Trophoblast cell (in vitro differentiated cells and primary cell): Measurements from ENCODE around the gene HERC4.
"Not testable (repeated sequence)": the region's sequence is repeated elsewhere in the genome, so short reads cannot be mapped to it uniquely, and the experiment has no call there.

Experiments used
- DNase-seq, 2 donors: peaks; one replicate each; pipeline ENCODE4 v3.0.0-alpha.2; 2016
- H2AFZ ChIP-seq: 2 replicates; pipeline ENCODE4 v1.6.1; 2013; ENCODE audit warnings: low read length, moderate library complexity, mild to moderate bottlenecking; ENCODE audit not compliant: insufficient read depth, poor library complexity
- H2AK5ac ChIP-seq: 2 replicates; pipeline ENCODE4 v1.6.1; 2013; ENCODE audit warnings: mild to moderate bottlenecking, low read length
- H2BK120ac ChIP-seq: 2 replicates; pipeline ENCODE4 v1.6.1; 2013; ENCODE audit warnings: low read length, mild to moderate bottlenecking, moderate library complexity; ENCODE audit not compliant: insufficient read depth, poor library complexity
- H2BK12ac ChIP-seq: 2 replicates; pipeline ENCODE4 v1.6.1; 2013; ENCODE audit warnings: mild to moderate bottlenecking, low read length, moderate library complexity
- H2BK5ac ChIP-seq: 2 replicates; pipeline ENCODE4 v1.6.1; 2013; ENCODE audit warnings: low read length, low read depth, moderate library complexity, mild to moderate bottlenecking; ENCODE audit not compliant: poor library complexity
- H3K14ac ChIP-seq: 2 replicates; pipeline ENCODE4 v1.6.1; 2013; ENCODE audit warnings: mild to moderate bottlenecking, low read length
- H3K18ac ChIP-seq: 2 replicates; pipeline ENCODE4 v1.6.1; 2013; ENCODE audit warnings: mild to moderate bottlenecking, low read length
- H3K23ac ChIP-seq: 2 replicates; pipeline ENCODE4 v1.6.1; 2013; ENCODE audit warnings: low read length
- H3K27ac ChIP-seq: 2 replicates; pipeline ENCODE4 v1.5.1; 2013; ENCODE audit warnings: low read depth, mild to moderate bottlenecking, inconsistent platforms, low read length, moderate library complexity
- H3K27me3 ChIP-seq: 2 replicates; pipeline ENCODE4 v1.6.1; 2013; ENCODE audit warnings: inconsistent platforms, mild to moderate bottlenecking, low read length, moderate library complexity; ENCODE audit not compliant: insufficient read depth
- H3K36me3 ChIP-seq, 2 experiments: 1 replicate in 1 of 2; 2 replicates in 1 of 2; pipeline ENCODE4 v1.6.1; 2013; ENCODE audit warnings: low read length in 2 of 2, mild to moderate bottlenecking in 2 of 2, moderate library complexity in 1 of 2; ENCODE audit not compliant: insufficient read depth in 2 of 2, control insufficient read depth in 1 of 2
- H3K4ac ChIP-seq: 2 replicates; pipeline ENCODE4 v1.6.1; 2013; ENCODE audit warnings: low read depth, mild to moderate bottlenecking, low read length, moderate library complexity
- H3K4me1 ChIP-seq, 2 experiments: 1 replicate in 1 of 2; 2 replicates in 1 of 2; pipeline ENCODE4 v1.6.1; 2013; ENCODE audit warnings: low read length in 2 of 2, mild to moderate bottlenecking in 2 of 2, moderate library complexity in 1 of 2; ENCODE audit not compliant: insufficient read depth in 2 of 2, control insufficient read depth in 1 of 2
- H3K4me2 ChIP-seq: 2 replicates; pipeline ENCODE4 v1.6.1; 2013; ENCODE audit warnings: inconsistent platforms, mild to moderate bottlenecking, low read length, moderate library complexity
- H3K4me3 ChIP-seq: 2 replicates; pipeline ENCODE4 v1.5.1; 2013; ENCODE audit warnings: mild to moderate bottlenecking, low read depth, low read length, inconsistent platforms
- H3K79me1 ChIP-seq: one replicate; pipeline ENCODE4 v1.6.1; 2013; ENCODE audit warnings: low read length
- H3K79me2 ChIP-seq: 2 replicates; pipeline ENCODE4 v1.6.1; 2013; ENCODE audit warnings: low read length, mild to moderate bottlenecking; ENCODE audit not compliant: control insufficient read depth, insufficient read depth, poor library complexity
- H3K9ac ChIP-seq: 2 replicates; pipeline ENCODE4 v1.6.1; 2013; ENCODE audit warnings: mild to moderate bottlenecking, low read length
- H3K9me3 ChIP-seq: 2 replicates; pipeline ENCODE4 v1.6.1; 2013; ENCODE audit warnings: low read depth, mild to moderate bottlenecking, control low read depth, inconsistent platforms, low read length; ENCODE audit not compliant: insufficient read depth
- H4K12ac ChIP-seq: 2 replicates; pipeline ENCODE4 v1.6.1; 2013; ENCODE audit warnings: low read depth, mild to moderate bottlenecking, low read length, moderate library complexity
- H4K8ac ChIP-seq: 2 replicates; pipeline ENCODE4 v1.6.1; 2013; ENCODE audit warnings: low read depth, mild to moderate bottlenecking, low read length, moderate library complexity
- H4K91ac ChIP-seq: one replicate; pipeline ENCODE4 v1.6.1; 2013; ENCODE audit warnings: low read depth, mild to moderate bottlenecking, low read length, moderate library complexity
- WGBS: extraction: QIAGEN DNeasy Blood & Tissue Kit; methylation state at CpG from one replicate; pipeline ENCODE4 v1.1.7; 2013; ENCODE audit warnings: missing lambda C conversion rate; ENCODE audit not compliant: insufficient read length, insufficient coverage; ENCODE audit errors: extremely low coverage; 5-methylcytosine and 5-hydroxymethylcytosine counted together

Gene HERC4

DNA sequence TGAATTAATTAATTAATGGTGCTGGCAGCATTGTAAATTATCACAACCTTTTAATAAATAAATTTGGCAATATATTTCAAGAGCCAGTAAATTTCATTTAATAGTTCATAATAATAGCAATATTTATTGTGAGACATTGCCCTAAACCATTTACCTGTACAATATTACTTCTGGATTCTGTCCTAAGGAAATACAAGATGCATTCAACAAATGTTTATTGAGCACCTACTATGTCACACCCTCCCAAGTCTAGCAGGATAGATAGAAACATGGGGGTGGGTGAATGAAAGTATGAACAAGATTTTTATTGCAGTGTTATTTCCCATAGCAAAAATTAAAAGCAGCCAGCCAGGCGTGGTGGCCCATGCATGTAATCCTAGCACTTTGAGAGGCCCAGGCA lies 4.4 kb upstream of the HERC4 start:
- Histone ChIP-seq H3K4me3 (no peak overlapping the region), H4K12ac (no peak overlapping the region), H4K8ac (no peak overlapping the region), H3K27me3 (no peaks in the 10 kb centered on the region), H3K79me2 (peaks cover 5% of the 10 kb centered on the region), H3K4me1 (peaks cover 2 to 3% of the 10 kb centered on the region in 2 experiments), H3K23ac (no peak overlapping the region), H2AK5ac (no peak overlapping the region), H2BK12ac (no peak overlapping the region), H2BK120ac (no peak overlapping the region), H2AFZ (no peak overlapping the region), H4K91ac (no peak overlapping the region), H3K4ac (no peak overlapping the region), H3K79me1 (peaks cover 8% of the 10 kb centered on the region), H3K18ac (no peak overlapping the region), H3K27ac (no peak overlapping the region), H2BK5ac (no peak overlapping the region), H3K9me3 (no peaks in the 10 kb centered on the region), H3K9ac (no peak overlapping the region), H3K4me2 (no peak overlapping the region), H3K36me3 (no peaks in the 10 kb centered on the region), H3K14ac (no peak overlapping the region)
- no peak for DNase-seq
- no CpG with 5 or more reads among the region's 1 CpG for WGBS

DNA sequence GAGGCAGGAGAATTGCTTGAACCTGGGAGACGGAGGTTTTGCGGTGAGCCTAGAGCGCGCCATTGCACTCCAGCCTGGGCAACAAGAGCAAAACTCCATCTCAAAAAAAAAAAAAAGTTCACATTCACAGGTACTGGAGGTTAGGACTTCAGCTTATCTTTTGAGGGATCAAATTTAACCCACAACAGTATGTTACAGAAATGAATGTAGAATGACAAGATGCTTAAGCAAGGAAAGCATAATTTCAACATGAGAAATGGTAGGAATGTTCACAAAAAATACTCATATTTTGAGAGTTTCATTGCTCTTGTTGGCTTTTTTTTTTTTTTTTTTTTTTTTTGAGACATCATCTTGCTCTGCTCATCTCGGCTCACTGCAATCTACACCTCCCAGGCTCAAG lies 1.9 kb upstream of the HERC4 start:
- no peak overlapping the region for H4K91ac ChIP-seq
- H3K4ac ChIP-seq, result no peak overlapping the region
- H3K4me2 ChIP-seq, result no peak overlapping the region
- peaks cover 2 to 3% of the 10 kb centered on the region in 2 experiments for H3K4me1 ChIP-seq
- H2BK12ac ChIP-seq, result no peak overlapping the region
- H3K36me3 ChIP-seq, result no peaks in the 10 kb centered on the region
- no peak overlapping the region for H3K23ac ChIP-seq
- no CpG with 5 or more reads among the region's 5 CpGs for WGBS
- H3K9me3 ChIP-seq, result no peaks in the 10 kb centered on the region
- H2AK5ac ChIP-seq, result no peak overlapping the region
- H2BK5ac ChIP-seq, result no peak overlapping the region
- H3K27ac ChIP-seq, result no peak overlapping the region
- no peak overlapping the region for H3K9ac ChIP-seq
- H2BK120ac ChIP-seq, result no peak overlapping the region
- H3K27me3 ChIP-seq, result no peaks in the 10 kb centered on the region
- peak; percentile 18 to 93 for DNase-seq
- H3K79me2 ChIP-seq, result peaks cover 6% of the 10 kb centered on the region
- peaks cover 10% of the 10 kb centered on the region for H3K79me1 ChIP-seq
- H4K12ac ChIP-seq, result no peak overlapping the region
- no peak overlapping the region for H3K4me3 ChIP-seq
- no peak overlapping the region for H2AFZ ChIP-seq
- H3K18ac ChIP-seq, result no peak overlapping the region
- no peak overlapping the region for H4K8ac ChIP-seq
- no peak overlapping the region for H3K14ac ChIP-seq

DNA sequence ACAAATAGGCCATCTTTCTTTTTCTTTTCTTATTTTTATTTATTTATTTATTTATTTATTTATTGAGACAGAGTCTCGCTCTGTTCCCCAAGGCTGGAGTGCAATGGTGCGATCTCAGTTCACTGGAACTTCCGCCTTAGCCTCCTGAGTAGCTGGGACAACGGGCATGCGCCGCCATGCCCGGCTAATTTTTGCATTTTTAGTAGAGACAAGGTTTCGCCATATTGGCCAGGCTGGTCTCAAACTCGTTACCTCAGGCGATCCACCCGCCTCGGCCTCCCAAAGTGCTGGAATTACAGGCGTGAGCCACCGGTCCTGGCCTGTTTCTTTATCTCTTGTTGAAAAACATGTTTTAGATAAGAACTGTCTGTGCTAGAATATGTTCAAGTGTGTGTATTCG lies 998 bp upstream of the HERC4 start:
- H3K9me3 ChIP-seq, H3K9ac ChIP-seq, H2BK5ac ChIP-seq, H3K27ac ChIP-seq, H4K12ac ChIP-seq, H3K23ac ChIP-seq, H3K79me2 ChIP-seq, H3K14ac ChIP-seq, H3K4me2 ChIP-seq, H3K18ac ChIP-seq, H3K79me1 ChIP-seq, H2BK12ac ChIP-seq, H3K4me3 ChIP-seq, H3K27me3 ChIP-seq, H2AFZ ChIP-seq, H4K91ac ChIP-seq, H3K4ac ChIP-seq, H3K36me3 ChIP-seq, H3K4me1 ChIP-seq, H2AK5ac ChIP-seq, H2BK120ac ChIP-seq: not testable (repeated sequence)
- peak; percentile 94 to 95 for DNase-seq
- H4K8ac ChIP-seq, result peak overlapping the region; percentile 10
- no CpG with 5 or more reads among the region's 15 CpGs for WGBS

DNA sequence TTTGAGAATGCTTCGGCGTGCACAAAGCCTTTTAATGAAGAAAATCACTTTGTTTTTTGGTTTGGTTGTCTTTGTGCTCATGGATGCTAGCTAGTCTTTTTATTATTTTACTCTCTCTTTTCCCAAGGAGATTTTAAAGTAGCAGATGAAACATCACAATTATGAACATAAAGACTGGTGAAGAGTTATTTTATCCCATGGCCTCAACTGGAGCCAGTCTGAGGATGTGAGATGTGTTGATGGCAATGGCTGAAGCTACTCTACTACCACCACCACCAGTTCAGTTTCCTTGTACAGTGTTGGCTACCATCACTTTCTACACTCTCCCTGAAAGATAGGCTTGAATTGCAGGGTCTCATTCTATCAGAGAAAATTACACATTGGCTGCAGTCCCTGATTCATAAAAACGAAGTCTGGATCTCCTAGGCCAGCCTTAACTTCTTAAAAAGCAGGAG lies 494 bp upstream of the HERC4 start:
- Histone ChIP-seq H2AK5ac (no peak overlapping the region), H3K9ac (peak overlapping the region; percentile 72), H3K14ac (peak overlapping the region; percentile 53), H3K9me3 (no peaks in the 10 kb centered on the region), H4K91ac (no peak overlapping the region), H3K23ac (no peak overlapping the region), H3K79me2 (peaks cover 6% of the 10 kb centered on the region), H3K4ac (peak overlapping the region; percentile 64), H3K18ac (no peak overlapping the region), H3K79me1 (peaks cover 10% of the 10 kb centered on the region), H2AFZ (peak overlapping the region; percentile 71), H4K8ac (peak overlapping the region; percentile 97), H3K4me2 (peak overlapping the region; percentile 64), H3K4me3 (no peak overlapping the region), H3K27me3 (no peaks in the 10 kb centered on the region), H2BK12ac (no peak overlapping the region), H3K36me3 (no peaks in the 10 kb centered on the region), H2BK120ac (no peak overlapping the region), H4K12ac (peak overlapping the region; percentile 96), H3K27ac (peak overlapping the region; percentile 33), H2BK5ac (no peak overlapping the region), H3K4me1 (peaks cover 2 to 3% of the 10 kb centered on the region in 2 experiments)
- no CpG with 5 or more reads among the region's 3 CpGs for WGBS
- no peak for DNase-seq
